Effector memory CD4-positive, alpha-beta T cell (primary cell): ENCODE results near the gene CCDC69.
"Not testable (repeated sequence)": the region's sequence is repeated elsewhere in the genome, so short reads cannot be mapped to it uniquely, and the experiment has no call there.

Experiments
- DNase-seq, 3 donors: peaks; one replicate each; pipeline ENCODE4 v3.0.0-alpha.2; 2020
- H3K27ac ChIP-seq: 2 replicates; pipeline ENCODE4 v1.7.0; 2013; ENCODE audit warnings: mild to moderate bottlenecking, low read length, moderate library complexity; ENCODE audit not compliant: insufficient read depth, poor library complexity, severe bottlenecking
- H3K27me3 ChIP-seq: replicated peaks from 2 replicates; pipeline ENCODE4 v1.7.0; 2013; ENCODE audit warnings: mild to moderate bottlenecking, low read length; ENCODE audit not compliant: insufficient read depth, control insufficient read depth, poor library complexity, severe bottlenecking
- H3K36me3 ChIP-seq: 2 replicates; pipeline ENCODE4 v1.7.0; 2013; ENCODE audit warnings: mild to moderate bottlenecking, low read length, moderate library complexity; ENCODE audit not compliant: control insufficient read depth, insufficient read depth
- H3K4me1 ChIP-seq: 2 replicates; pipeline ENCODE4 v1.7.0; 2013; ENCODE audit warnings: low read length, mild to moderate bottlenecking; ENCODE audit not compliant: control insufficient read depth, insufficient read depth, poor library complexity, severe bottlenecking
- H3K4me3 ChIP-seq: 2 replicates; pipeline ENCODE4 v1.7.0; 2013; ENCODE audit warnings: low read length, low read depth, mild to moderate bottlenecking; ENCODE audit not compliant: insufficient read depth, poor library complexity, severe bottlenecking
- H3K9me3 ChIP-seq: 2 replicates; pipeline ENCODE4 v1.7.0; 2013; ENCODE audit warnings: mild to moderate bottlenecking, low read length, moderate library complexity; ENCODE audit not compliant: control insufficient read depth

CCDC69 gene

DNA sequence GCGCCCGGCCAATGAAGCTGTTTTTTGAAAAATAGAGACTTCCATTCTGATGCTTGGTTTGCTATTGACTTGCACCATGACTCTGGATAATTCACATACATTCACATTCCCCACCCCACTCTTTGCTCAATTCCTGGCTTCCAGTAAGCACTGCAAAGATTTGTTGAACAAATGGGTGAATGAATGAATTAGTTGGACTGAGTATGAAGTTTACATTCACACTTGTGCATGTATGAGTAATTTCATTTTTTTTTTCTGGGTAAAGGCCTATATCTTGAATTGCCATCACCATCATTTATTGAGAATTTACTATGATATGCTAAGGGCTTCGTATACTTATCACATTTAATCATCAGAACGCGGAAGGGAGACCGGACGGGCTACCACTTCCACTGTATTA is 13.8 kb upstream of the CCDC69 start:
- Histone ChIP-seq H3K9me3 (no peaks in the 10 kb centered on the region), H3K27me3 (no peaks in the 10 kb centered on the region), H3K27ac (no peak overlapping the region), H3K36me3 (no peaks in the 10 kb centered on the region), H3K4me1 (peaks cover 12% of the 10 kb centered on the region), H3K4me3 (no peak overlapping the region)
- no peak for DNase-seq

DNA sequence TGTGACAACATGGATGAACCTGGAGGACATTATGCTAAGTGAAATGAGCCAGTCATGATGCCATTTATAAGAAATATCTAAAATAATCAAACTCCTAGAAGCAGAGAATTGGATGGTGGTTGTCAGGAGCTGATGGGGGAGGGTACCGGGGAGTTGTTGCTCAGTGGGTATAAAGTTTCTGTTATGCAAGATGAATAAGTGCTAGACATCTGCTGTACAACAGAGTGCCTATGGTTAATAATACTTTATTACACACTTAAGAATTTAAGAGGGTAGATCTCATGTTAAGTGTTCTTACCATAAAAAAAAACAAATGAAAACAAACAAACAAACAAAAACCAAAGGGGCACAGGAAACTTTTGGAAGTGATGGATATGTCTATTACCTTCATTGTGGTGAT is 13.0 kb upstream of the CCDC69 start:
- Histone ChIP-seq H3K9me3 (no peaks in the 10 kb centered on the region), H3K36me3 (no peaks in the 10 kb centered on the region), H3K27ac (no peak overlapping the region), H3K27me3 (no peaks in the 10 kb centered on the region), H3K4me1 (peaks cover 12% of the 10 kb centered on the region), H3K4me3 (no peak overlapping the region)
- no peak for DNase-seq

DNA sequence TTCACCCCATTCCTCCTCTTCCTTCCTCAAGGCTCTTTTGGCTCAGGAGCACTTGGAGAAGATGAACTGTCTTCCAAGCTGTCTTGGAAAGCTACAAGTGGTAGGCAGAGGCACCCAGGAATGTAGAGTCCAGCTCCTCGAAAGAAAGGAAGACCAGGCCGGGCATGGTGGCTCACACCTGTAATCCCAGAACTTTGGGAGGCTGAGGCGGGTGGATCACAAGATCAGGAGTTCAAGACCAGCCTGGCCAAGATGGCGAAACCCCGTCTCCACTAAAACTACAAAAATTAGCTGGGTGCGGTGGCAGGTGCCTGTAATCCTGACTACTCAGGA is 11.3 kb upstream of the CCDC69 start:
- peaks cover 12% of the 10 kb centered on the region for H3K4me1 ChIP-seq
- not testable (repeated sequence) for H3K36me3 ChIP-seq, H3K27me3 ChIP-seq, H3K4me3 ChIP-seq, H3K9me3 ChIP-seq, H3K27ac ChIP-seq, DNase-seq

DNA sequence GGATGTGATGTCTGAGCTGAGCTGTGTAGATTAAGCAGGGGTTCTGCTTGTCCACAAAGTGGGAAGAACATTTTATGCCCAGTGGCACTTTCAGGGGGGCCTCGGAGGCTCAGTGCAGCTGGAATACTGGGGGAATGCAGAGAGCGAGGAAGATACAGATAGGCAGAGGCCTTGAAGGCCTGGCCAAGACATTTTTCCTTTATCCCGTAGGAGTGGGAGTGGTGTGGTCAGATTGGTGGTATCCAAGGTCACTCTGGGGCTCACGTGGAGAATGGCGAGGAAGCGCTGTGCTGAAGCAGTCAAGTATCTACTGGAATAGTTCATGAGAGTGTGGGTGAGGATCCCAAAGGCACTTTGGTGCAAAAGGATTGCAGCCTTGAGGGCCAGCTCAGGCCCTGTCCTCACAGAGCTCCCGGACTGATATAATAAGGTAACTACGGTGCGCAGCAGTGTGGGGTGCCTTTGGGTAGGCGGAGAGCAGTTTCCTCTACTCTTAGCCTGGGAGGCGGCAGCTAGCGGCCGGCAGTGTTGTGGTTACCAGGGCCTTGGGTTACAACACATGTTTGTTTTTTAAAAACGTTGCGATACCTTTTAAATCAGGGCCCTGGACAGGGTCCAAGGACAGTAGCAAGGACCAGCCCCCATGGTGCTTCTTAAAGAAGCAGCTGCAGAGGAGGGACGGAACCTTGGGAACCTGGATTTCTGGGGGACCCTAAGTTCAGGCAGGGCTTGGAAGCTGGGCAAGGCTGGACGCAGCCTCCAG is 10.8 kb upstream of the CCDC69 start:
- Histone ChIP-seq H3K27me3 (no peaks in the 10 kb centered on the region), H3K27ac (no peak overlapping the region), H3K4me1 (peaks cover 12% of the 10 kb centered on the region), H3K36me3 (no peaks in the 10 kb centered on the region), H3K4me3 (no peak overlapping the region), H3K9me3 (no peaks in the 10 kb centered on the region)
- no peak for DNase-seq

DNA sequence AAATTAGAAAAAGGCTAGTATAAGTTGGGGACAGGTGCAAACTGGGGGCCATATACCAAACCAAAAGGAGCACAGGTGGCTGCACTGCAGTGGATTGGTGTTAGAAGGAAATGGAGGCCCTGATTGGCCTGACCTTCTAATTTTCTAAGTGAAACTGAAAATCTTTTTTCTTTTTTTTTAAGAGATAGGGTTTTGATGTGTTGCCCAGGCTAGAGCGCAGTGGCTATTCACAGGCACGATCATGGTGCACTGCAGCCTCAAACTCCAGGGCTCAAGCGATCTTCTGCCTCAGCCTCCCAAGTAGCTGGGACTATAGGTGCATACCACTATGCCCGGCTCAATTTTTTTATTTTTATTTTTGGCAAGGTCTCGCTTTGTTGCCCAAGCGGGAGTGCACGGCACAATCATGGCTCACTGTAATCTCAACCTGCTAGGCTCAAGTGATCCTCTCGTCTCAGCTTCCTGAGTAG is 9.8 kb upstream of the CCDC69 start:
- no peak overlapping the region for H3K4me3 ChIP-seq
- no peak overlapping the region for H3K27ac ChIP-seq
- H3K27me3 ChIP-seq, result no peaks in the 10 kb centered on the region
- no peak for DNase-seq
- no peaks in the 10 kb centered on the region for H3K36me3 ChIP-seq
- peaks cover 9% of the 10 kb centered on the region for H3K4me1 ChIP-seq
- no peaks in the 10 kb centered on the region for H3K9me3 ChIP-seq

DNA sequence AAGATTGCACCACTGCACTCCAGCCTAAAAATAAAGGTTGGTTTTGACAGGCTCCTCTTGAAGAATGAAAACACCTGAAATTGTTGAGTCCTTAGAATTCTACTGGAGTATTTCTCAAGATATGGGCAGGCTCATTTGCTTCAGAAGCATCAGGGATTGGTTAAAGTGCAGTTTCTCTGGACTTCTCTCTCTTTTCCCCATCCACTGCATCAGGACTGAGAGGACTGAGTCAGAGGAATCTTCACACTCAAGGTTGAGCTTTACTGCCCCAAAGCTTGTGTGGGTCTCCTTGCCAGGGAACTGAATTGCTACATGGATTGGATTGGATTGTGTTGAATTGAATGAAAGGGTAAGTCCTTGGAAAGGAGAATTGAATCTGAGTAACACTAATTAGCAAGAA is 7.5 kb upstream of the CCDC69 start:
- no peak for DNase-seq
- Histone ChIP-seq H3K36me3 (no peaks in the 10 kb centered on the region), H3K27ac (no peak overlapping the region), H3K4me3 (no peak overlapping the region), H3K9me3 (no peaks in the 10 kb centered on the region), H3K27me3 (no peaks in the 10 kb centered on the region), H3K4me1 (peaks cover 9% of the 10 kb centered on the region)

DNA sequence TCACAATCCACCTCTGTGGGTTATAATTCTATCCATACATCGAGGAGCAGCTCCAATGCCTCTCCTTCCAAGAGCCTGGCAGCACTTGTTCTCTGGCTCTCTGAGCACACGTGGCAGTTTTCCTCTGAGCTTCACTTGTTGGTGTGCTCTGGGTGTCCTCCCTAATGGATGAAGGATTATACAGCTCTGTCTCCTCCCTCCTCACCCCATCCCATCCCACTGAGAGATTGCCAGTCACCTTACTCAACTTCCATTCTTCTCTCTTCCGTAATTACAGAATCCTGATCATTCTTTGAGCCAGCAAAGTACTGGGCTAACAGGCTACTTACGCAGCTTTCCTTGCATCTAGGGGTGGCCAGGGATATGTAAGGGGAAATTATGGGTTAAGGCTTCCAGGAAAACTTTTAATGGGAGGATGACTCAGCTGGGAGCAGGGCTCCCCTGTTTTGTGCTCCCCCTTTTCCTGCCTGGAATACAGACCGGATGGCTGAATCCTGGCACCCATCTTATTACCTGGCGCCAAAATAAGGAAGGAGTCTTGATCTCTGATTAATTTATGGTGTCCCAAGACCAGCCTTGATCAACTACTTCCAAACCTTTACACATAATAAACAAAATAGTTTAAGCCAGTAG is 6.3 kb upstream of the CCDC69 start:
- Histone ChIP-seq H3K36me3 (no peaks in the 10 kb centered on the region), H3K27me3 (no peaks in the 10 kb centered on the region)

DNA sequence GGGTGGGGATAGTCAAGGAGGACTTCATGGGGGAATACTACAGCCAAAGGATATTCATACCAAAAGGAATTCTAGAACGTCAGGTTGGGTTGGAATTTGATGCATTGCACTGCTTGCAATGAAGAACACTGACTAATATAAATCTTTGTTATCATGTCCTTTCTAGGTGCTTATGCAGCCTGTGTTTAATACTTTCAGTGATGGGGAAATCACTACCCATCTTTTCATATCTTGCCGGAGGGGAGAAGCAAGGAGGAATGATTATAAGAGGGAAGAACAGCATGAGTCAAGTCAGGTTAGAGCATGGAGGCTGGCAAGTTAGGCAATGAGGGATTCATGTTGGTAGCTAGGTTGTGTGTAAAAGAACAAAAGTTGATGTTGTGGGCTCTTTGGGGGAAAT is 5.1 kb upstream of the CCDC69 start:
- H3K27me3 ChIP-seq, result no peaks in the 10 kb centered on the region
- H3K27ac ChIP-seq, result no peak overlapping the region
- H3K36me3 ChIP-seq, result no peaks in the 10 kb centered on the region
- H3K9me3 ChIP-seq, result no peaks in the 10 kb centered on the region
- H3K4me1 ChIP-seq, result no peaks in the 10 kb centered on the region
- H3K4me3 ChIP-seq, result no peak overlapping the region
- no peak for DNase-seq

More for the DNA sequence above, 6.3 kb upstream of the CCDC69 start:
- peaks cover 8% of the 10 kb centered on the region for H3K4me1 ChIP-seq
- H3K4me3 ChIP-seq, result no peak overlapping the region
- no peak overlapping the region for H3K27ac ChIP-seq
- DNase-seq, result no peak
- H3K9me3 ChIP-seq, result no peaks in the 10 kb centered on the region

DNA sequence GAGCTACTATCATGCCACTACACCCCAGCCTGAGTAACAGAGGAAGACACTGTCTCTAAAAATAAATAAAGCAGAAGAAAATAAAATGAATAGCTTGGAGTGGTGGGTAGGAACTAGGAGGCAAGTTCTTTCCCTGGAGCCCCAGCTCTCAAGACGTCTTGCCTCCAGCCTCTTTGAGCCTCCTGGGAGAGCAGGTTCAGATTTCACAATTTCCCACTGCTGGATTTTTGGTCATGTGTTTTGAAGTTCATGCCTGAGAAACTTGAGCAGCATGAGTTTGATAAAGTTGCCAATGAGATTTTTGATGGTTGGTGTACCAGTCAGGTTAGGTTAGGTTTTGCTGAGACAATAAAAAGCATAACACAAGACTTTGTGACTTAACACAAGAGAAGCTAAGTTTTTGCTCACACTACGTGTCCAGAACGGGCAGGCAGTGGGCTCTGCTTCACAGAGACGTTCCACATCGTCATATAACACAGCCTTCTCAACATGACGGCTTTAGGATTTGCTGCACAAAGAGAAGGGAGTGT is 4.1 kb upstream of the CCDC69 start:
- Histone ChIP-seq H3K27me3 (no peaks in the 10 kb centered on the region), H3K27ac (no peak overlapping the region), H3K4me1 (no peaks in the 10 kb centered on the region), H3K9me3 (no peaks in the 10 kb centered on the region), H3K4me3 (no peak overlapping the region), H3K36me3 (no peaks in the 10 kb centered on the region)
- DNase-seq, result no peak

DNA sequence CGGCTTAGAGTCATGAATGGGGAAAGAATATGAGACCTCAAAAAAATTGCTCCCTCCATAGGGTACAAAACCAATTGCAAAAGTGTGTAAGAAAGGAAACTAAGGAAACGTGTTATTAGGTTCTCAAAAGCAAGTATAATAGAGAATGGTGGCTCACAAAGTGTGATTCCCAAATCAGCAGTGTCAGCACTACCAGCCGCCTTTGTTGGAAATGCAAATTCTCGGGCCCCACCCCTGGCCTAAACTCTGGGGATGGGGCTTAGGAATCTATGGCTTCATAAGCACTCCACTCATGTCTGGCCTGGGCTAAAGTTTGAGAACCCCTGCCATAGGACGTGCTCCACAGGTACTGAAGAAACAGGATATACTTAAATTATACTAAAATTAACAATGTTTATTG is 1.6 kb upstream of the CCDC69 start:
- no peaks in the 10 kb centered on the region for H3K36me3 ChIP-seq
- H3K27me3 ChIP-seq, result no peaks in the 10 kb centered on the region
- no peaks in the 10 kb centered on the region for H3K9me3 ChIP-seq
- H3K4me1 ChIP-seq, result peaks cover 23% of the 10 kb centered on the region
- no peak overlapping the region for H3K4me3 ChIP-seq
- DNase-seq, result no peak
- peak overlapping the region; percentile 29 for H3K27ac ChIP-seq
